Left lung (tissue), 10 donors: Measurements from ENCODE around the gene MARK3. TPM values are rescaled to one million over a fixed set of nuclear protein-coding genes. Genes with fewer than 3 reads are reported as not detected.
A peak's percentile ranks its signal among the peaks of the same experiment; 100 is the strongest.

ENCODE experiments used
- ATAC-seq: fragments of 200-7000 bp; cut with Tn5 transposase; one replicate; pipeline ENCODE4 v1.9.1; 2020; ENCODE audit warnings: moderate library complexity
- DNase-seq, 4 donors: peaks; one replicate each; pipeline ENCODE4 v3.0.0-alpha.2; 2013 to 2020
- H3K27ac ChIP-seq, 2 donors: fragments of 200-600 bp; sonication (generic) in 1 of 2; one replicate each; pipeline versions ENCODE4 v1.5.0 to v1.8.0; 2020 to 2021
- H3K27me3 ChIP-seq, 2 donors: fragments of 200-600 bp; sonication (generic) in 1 of 2; one replicate each; pipeline versions ENCODE4 v1.5.0 to v1.8.0; 2020 to 2021
- H3K36me3 ChIP-seq, 2 donors: fragments of 200-600 bp; sonication (generic) in 1 of 2; one replicate each; pipeline versions ENCODE4 v1.5.0 to v1.8.0; 2020 to 2021
- H3K4me1 ChIP-seq, 2 donors: fragments of 200-600 bp; one replicate each; pipeline ENCODE4 v1.8.0; 2021
- H3K4me3 ChIP-seq, 2 donors: fragments of 200-600 bp; sonication (generic) in 1 of 2; one replicate each; pipeline versions ENCODE4 v1.5.0 to v1.8.0; 2020 to 2021; ENCODE audit warnings: mild to moderate bottlenecking in 1 of 2
- H3K9me3 ChIP-seq, 2 donors: fragments of 200-600 bp; sonication (generic) in 1 of 2; one replicate each; pipeline versions ENCODE4 v1.5.0 to v1.8.0; 2020 to 2021
- intact Hi-C, 2 donors: fragments of 100-400 bp; cut with DNase I; formaldehyde crosslinking; loops; one replicate each; pipeline versions ENCODE4 v1.11.2 to v1.14.2; 2022
- polyA plus RNA-seq, 6 donors: library from polyadenylated mRNA; unstranded; fragments of 120-200 nt; gene quantifications; one replicate each; pipeline ENCODE4 v1.2.1, GENCODE V29; 2013; ENCODE audit not compliant: insufficient read length in 6 of 6
- total RNA-seq, 2 donors: library from RNA; stranded (reverse); fragmentation: NEBNext Ultra II Directional; extraction: Animal tissue kit (Norgen Biotek cat#: 25700); gene quantifications; one replicate each; pipeline ENCODE4 v1.2.1, GENCODE V29; 2021
- TF ChIP-seq, protein P1 (sequence below), 2 donors: fragments of 200-600 bp; sonication (generic) in 1 of 2; IDR thresholded peaks; one replicate each; pipeline versions ENCODE4 v1.5.0 to v1.8.0; 2021; ENCODE audit warnings: antibody characterized with exemption in 2 of 2
- donor health status: DM: no; HTN: yes; CAD: no.
- donor health status: DM: no; HTN: no; CAD: no.

MARK3 gene
- total and polyA plus RNA-seq, 8 donors = 78.8 to 135 (median 122) TPM

DNA sequence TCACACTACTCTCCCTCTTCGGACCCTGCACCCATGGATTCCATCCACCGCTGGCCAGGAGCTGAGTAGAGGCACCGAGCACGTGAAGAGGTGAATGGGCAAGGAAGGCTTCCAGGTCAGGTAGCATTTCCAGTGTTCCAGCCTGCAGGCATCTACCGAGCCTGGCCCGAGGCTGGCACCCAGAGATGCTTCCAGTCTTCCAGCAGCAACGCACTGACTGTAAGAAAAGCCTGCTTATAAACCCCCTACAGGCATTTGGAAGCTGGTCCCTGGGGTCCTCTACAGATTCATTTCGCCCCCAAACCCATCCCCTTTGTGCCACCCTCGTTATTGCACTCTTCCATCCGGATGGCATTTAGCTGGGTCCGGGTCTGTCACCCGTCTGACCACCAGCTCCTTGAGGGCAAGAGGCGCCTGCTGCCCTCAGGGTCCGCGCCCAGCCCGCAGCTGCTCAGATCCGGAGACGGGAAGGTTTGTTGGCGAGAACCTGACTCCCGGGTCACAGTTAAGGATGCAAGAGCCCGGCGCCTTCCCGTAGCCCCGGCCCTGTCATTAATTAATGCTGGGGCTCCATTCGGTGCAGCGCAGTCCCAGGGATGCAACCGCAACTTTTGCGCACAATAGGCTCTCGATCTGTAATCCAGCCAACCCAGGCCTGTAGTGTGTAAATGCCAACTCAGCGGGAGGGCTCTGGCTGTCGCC, 614 bp upstream of the MARK3 start:
- Histone ChIP-seq H3K9me3 (no peaks in the 10 kb centered on the region), H3K4me1 (peaks cover 17 to 48% of the 10 kb centered on the region in 2 donors), H3K36me3 (no peaks in the 10 kb centered on the region), H3K27me3 (no peaks in the 10 kb centered on the region), H3K27ac (peak overlapping the region; percentile 99), H3K4me3 (peak overlapping the region; percentile 90 to 94)
- DNase-seq = no peak
- TF ChIP-seq, protein P1, sequence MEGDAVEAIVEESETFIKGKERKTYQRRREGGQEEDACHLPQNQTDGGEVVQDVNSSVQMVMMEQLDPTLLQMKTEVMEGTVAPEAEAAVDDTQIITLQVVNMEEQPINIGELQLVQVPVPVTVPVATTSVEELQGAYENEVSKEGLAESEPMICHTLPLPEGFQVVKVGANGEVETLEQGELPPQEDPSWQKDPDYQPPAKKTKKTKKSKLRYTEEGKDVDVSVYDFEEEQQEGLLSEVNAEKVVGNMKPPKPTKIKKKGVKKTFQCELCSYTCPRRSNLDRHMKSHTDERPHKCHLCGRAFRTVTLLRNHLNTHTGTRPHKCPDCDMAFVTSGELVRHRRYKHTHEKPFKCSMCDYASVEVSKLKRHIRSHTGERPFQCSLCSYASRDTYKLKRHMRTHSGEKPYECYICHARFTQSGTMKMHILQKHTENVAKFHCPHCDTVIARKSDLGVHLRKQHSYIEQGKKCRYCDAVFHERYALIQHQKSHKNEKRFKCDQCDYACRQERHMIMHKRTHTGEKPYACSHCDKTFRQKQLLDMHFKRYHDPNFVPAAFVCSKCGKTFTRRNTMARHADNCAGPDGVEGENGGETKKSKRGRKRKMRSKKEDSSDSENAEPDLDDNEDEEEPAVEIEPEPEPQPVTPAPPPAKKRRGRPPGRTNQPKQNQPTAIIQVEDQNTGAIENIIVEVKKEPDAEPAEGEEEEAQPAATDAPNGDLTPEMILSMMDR (IDR thresholded peaks at IDR 0.05) = no peak
- ATAC-seq = peak; percentile 20
- intact Hi-C loops = no loop called here

DNA sequence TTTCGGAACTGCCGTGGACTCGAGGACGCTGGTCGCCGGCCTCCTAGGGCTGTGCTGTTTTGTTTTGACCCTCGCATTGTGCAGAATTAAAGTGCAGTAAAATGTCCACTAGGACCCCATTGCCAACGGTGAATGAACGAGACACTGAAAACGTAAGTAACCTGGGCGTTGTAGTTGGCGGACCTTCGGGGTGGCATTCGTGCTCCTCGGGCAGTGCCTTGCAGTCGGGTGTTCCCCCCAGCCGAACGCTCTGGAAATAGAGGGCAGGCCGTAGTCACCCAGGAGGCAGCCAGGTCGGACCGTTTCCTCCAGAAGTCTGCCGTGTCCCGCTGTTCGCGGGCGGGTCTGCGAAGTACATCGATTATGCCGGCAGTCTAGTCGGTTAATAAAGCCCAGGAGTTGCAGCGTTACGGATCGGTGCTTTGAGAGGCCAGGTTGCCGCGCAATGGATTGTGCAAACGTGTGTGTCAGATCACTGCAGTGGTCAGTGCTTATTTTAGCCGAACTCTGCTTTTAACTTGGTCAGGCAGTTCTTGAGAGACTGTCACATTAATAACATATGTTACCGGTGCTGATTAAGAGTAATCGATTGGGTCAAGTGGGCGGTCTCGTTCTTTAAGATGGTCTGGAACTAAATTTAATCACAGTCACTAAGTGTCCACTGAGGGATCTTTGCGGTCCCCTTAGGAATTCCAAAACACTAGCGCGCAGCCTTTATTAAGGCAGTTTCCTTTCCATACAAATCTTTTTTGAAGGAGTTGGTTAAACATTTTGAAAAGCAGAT, 906 bp downstream of the MARK3 start:
- intact Hi-C loops = no loop called here
- no peaks in the 10 kb centered on the region for H3K36me3 ChIP-seq
- no peaks in the 10 kb centered on the region for H3K9me3 ChIP-seq
- TF ChIP-seq, protein P1 (IDR thresholded peaks at IDR 0.05) = no peak
- ATAC-seq (peak; percentile 16), DNase-seq (peak in 3 of 4 donors; percentile 21 to 82 (median 47))
- H3K4me1 ChIP-seq = peaks cover 17 to 53% of the 10 kb centered on the region in 2 donors
- peak overlapping the region; percentile 99 for H3K27ac ChIP-seq
- H3K4me3 ChIP-seq = peak overlapping the region; percentile 90 to 94
- no peaks in the 10 kb centered on the region for H3K27me3 ChIP-seq

DNA sequence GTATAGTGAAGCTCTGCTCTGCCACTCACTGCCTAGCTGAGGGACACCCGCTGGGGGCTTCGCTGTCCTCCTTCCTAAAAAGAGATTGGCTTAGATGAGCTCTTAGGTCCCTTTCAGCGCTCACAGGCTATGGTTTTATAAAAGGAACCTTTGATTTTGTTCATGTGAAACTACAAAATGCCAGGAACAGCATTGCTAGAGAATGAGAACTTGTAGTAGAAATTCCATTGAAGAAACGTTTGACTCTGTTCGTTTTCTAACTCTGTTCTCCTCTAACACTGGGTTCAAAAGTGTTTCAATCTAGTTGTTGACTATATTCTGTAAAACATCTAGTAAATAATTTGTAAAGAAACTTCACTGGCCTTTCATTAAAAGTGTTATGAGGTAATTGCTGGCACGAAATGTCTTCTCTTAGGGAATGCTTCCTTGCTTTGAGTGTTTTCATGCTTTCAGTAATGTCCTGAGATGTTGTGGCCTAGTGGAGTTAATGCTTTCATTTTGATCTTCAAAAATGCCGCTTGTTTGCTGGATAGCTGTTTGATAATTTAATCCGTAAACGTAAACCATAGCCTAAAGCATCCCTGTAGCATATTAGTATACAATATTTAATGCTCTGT, 1.6 kb downstream of the MARK3 start:
- peaks cover 19 to 60% of the 10 kb centered on the region in 2 donors for H3K4me1 ChIP-seq
- DNase-seq (no peak), ATAC-seq (no peak)
- H3K4me3 ChIP-seq = peak overlapping the region; percentile 90 to 94
- intact Hi-C loops = no loop called here
- no peaks in the 10 kb centered on the region for H3K9me3 ChIP-seq
- peak overlapping the region; percentile 99 for H3K27ac ChIP-seq
- TF ChIP-seq, protein P1 (IDR thresholded peaks at IDR 0.05) = no peak
- H3K27me3 ChIP-seq = no peaks in the 10 kb centered on the region
- H3K36me3 ChIP-seq = no peaks in the 10 kb centered on the region

DNA sequence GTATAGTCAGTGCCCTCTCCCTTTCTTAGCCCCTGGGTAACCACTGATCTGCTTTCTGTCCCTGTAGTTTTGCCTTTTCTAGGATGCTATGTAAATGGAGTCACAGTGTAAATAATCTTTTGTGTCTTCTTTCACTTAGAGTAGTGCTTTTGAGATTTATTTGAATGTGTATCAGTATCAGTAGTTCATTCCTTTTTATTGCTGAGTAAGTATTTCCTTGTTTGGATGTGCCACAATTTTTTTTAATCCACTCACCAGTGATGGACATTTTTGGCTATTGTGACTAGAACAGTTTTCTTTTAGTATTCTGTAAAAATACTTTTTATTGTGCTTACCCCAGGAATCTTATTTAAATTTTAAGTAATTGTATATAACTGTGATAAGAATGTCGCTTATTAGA, 3.4 kb downstream of the MARK3 start:
- ATAC-seq = no peak
- H3K9me3 ChIP-seq = no peaks in the 10 kb centered on the region
- H3K27ac ChIP-seq = no peak overlapping the region
- no peaks in the 10 kb centered on the region for H3K27me3 ChIP-seq
- DNase-seq = no peak
- TF ChIP-seq, protein P1 (IDR thresholded peaks at IDR 0.05) = no peak
- no peaks in the 10 kb centered on the region for H3K36me3 ChIP-seq
- intact Hi-C loops = no loop called here
- peaks cover 32 to 79% of the 10 kb centered on the region in 2 donors for H3K4me1 ChIP-seq
- no peak overlapping the region for H3K4me3 ChIP-seq

DNA sequence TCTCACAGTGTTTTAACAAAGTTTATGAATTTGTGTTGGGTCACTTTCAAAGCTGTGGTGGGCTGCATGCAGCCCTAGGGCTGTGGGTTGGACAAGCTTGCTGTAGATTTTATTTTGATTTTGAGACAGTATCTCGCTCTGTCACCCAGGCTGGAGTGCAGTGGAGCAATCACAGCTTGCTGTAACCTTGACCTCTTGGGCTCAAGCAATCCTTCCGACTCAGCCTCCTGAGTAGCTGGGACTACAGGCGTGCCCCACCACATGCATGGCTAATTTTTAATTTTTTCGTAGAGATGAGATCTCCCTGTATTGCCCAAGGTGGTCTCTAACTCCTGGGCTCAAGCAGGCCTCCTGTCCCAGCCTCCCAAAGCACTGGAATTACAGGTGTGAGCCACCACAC, 5.4 kb downstream of the MARK3 start:
- ATAC-seq (no peak), DNase-seq (no peak)
- Histone ChIP-seq H3K27me3 (no peaks in the 10 kb centered on the region), H3K4me1 (peaks cover 43 to 89% of the 10 kb centered on the region in 2 donors), H3K36me3 (no peaks in the 10 kb centered on the region), H3K9me3 (no peaks in the 10 kb centered on the region), H3K4me3 (no peak overlapping the region), H3K27ac (no peak overlapping the region)
- intact Hi-C loops = no loop called here
- TF ChIP-seq, protein P1 (IDR thresholded peaks at IDR 0.05) = no peak
